Measurements from ENCODE around the gene CEMP1.
"Not testable (repeated sequence)": the region's sequence is repeated elsewhere in the genome, so short reads cannot be mapped to it uniquely, and the experiment has no call there.

Gene CEMP1

GRCh38 chr16:2531371-2531695 lies at the start of gene CEMP1:
TSS of gene CEMP1 (minus strand) at chr16:2531408. CDS start at chr16:2531073, 335 bp downstream.
- no peak for DNase-seq (ENCODE audit: extremely low read depth in 1 of 2, low read depth in 1 of 2)

GRCh38 chr16:2580818-2581217 lies 49.6 kb upstream of the CEMP1 start:
- not testable (repeated sequence) for DNase-seq (ENCODE audit: extremely low read depth in 1 of 2, low read depth in 1 of 2)

- DNase-seq (ENCODE audit: extremely low read depth in 1 of 2, low read depth in 1 of 2) = not testable (repeated sequence)
Observed at GRCh38 chr16:2580143-2580542, 48.9 kb upstream of the CEMP1 start.

- DNase-seq (ENCODE audit: extremely low read depth in 1 of 2, low read depth in 1 of 2) = not testable (repeated sequence)
Observed at GRCh38 chr16:2578905-2579304, 47.7 kb upstream of the CEMP1 start.

GRCh38 chr16:2577044-2577443 lies 45.8 kb upstream of the CEMP1 start:
- not testable (repeated sequence) for DNase-seq (ENCODE audit: extremely low read depth in 1 of 2, low read depth in 1 of 2)

- DNase-seq (ENCODE audit: extremely low read depth in 1 of 2, low read depth in 1 of 2) = not testable (repeated sequence)
Observed at GRCh38 chr16:2575839-2576238, 44.6 kb upstream of the CEMP1 start.

- DNase-seq (ENCODE audit: extremely low read depth in 1 of 2, low read depth in 1 of 2) = not testable (repeated sequence)
Observed at GRCh38 chr16:2572704-2573103, 41.5 kb upstream of the CEMP1 start.

GRCh38 chr16:2568573-2568972 lies 37.4 kb upstream of the CEMP1 start:
- not testable (repeated sequence) for DNase-seq (ENCODE audit: extremely low read depth in 1 of 2, low read depth in 1 of 2)

- not testable (repeated sequence) for DNase-seq (ENCODE audit: extremely low read depth in 1 of 2, low read depth in 1 of 2)
Observed at GRCh38 chr16:2567506-2567905, 36.3 kb upstream of the CEMP1 start.

- peak; percentile 17 to 54 for DNase-seq (ENCODE audit: extremely low read depth in 1 of 2, low read depth in 1 of 2)
Observed at GRCh38 chr16:2560798-2561133, 29.6 kb upstream of the CEMP1 start.

GRCh38 chr16:2560131-2560797 lies 29.1 kb upstream of the CEMP1 start:
- not testable (repeated sequence) for DNase-seq (ENCODE audit: extremely low read depth in 1 of 2, low read depth in 1 of 2)

GRCh38 chr16:2557150-2557549 lies 25.9 kb upstream of the CEMP1 start:
- not testable (repeated sequence) for DNase-seq (ENCODE audit: extremely low read depth in 1 of 2, low read depth in 1 of 2)

GRCh38 chr16:2554709-2555425 lies 23.7 kb upstream of the CEMP1 start:
- DNase-seq (ENCODE audit: extremely low read depth in 1 of 2, low read depth in 1 of 2) = not testable (repeated sequence)

GRCh38 chr16:2551420-2551889 lies 20.2 kb upstream of the CEMP1 start:
- DNase-seq (ENCODE audit: extremely low read depth in 1 of 2, low read depth in 1 of 2) = not testable (repeated sequence)

GRCh38 chr16:2550283-2550878 lies 19.2 kb upstream of the CEMP1 start:
- DNase-seq (ENCODE audit: extremely low read depth in 1 of 2, low read depth in 1 of 2) = not testable (repeated sequence)

GRCh38 chr16:2543771-2544170 lies 12.6 kb upstream of the CEMP1 start:
- DNase-seq (ENCODE audit: extremely low read depth in 1 of 2, low read depth in 1 of 2) = not testable (repeated sequence)

- not testable (repeated sequence) for DNase-seq (ENCODE audit: extremely low read depth in 1 of 2, low read depth in 1 of 2)
Observed at GRCh38 chr16:2541409-2541808, 10.2 kb upstream of the CEMP1 start.

- DNase-seq (ENCODE audit: extremely low read depth in 1 of 2, low read depth in 1 of 2) = not testable (repeated sequence)
Observed at GRCh38 chr16:2540912-2541311, 9.7 kb upstream of the CEMP1 start.

- DNase-seq (ENCODE audit: extremely low read depth in 1 of 2, low read depth in 1 of 2) = not testable (repeated sequence)
Observed at GRCh38 chr16:2539845-2540458, 8.7 kb upstream of the CEMP1 start.

- DNase-seq (ENCODE audit: extremely low read depth in 1 of 2, low read depth in 1 of 2) = not testable (repeated sequence)
Observed at GRCh38 chr16:2539192-2539844, 8.1 kb upstream of the CEMP1 start.
